Activated T-cell treated with anti-CD3 and anti-CD28 coated beads, Interleukin-2, amount 50 U/mL, for 48 hours (primary cell): ENCODE results near the gene GYS1.

Source experiments
- DNase-seq, 2 experiments: peaks; one replicate each; pipeline ENCODE4 v3.0.0-alpha.2; 2020

Gene GYS1

DNA sequence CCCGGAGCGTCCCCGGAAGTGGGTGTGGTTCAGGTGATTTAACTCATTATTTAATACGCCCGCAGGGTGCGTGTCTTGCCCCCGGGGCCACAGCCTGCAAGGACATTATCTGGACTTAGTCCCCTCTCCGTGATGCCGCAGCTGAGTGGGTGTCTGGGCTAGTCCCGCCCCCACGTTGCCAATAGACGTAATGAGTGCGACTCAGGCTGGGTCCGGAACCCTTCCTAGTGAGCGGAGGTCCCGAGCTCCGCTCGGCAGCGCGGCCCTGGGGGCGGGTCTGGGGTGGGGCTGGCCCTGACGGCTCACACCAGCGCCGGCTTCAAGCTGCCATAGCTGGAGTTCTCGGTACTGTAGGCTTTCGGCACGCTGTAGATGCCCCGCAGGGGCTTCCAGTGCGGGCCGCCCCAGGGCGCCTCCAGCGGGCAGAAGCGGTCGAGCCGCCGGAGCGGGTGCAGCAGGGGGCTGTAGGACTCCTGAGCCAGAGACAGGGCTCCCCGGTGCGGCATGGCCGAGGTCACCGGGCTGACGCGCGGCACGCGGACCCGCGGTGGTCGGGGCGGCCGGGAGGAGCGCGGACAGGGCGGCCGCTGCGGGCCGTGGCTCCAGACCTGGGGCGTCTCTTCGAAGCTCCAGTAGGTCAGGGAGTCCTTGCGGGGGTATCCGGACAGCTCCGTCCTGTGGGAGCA lies 24.7 kb upstream of the GYS1 start:
- peak; percentile 75 to 81 for DNase-seq

DNA sequence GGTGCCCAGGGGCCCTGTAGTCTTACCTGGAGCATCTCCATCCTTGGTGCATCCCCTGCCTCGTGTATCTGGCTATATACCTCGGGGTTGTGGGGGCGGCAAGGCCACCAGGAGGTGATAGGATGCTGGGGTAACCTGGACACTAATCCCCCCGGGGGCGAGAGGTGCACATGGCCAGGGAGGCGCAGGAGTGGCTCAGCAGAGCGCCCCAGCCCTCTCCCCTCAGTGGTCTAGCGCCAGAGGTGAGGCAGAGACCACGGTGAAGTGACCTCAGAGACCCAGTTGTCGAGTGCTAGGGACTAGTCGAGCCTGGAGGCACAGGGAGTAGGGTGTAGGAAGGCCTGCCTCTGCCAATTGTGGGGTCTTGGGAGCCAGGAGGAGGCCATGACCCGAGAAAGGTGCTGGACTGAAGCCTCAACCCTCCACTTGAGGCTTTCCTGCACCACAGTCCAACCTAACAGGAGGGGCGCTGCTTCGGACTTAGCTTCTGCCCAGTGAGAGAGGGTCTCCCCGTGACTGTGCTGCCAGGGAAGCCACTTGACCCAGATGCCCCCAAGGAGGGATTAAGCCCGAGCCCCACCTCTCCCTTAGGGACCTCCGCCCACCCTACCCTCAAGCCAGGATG lies 24.0 kb upstream of the GYS1 start, which contains the start of gene LHB:
LHB (minus strand) TSS at position 51 of the 625 bp plus-strand sequence; CDS start at position 41, 10 bp downstream.
- DNase-seq, result no peak

DNA sequence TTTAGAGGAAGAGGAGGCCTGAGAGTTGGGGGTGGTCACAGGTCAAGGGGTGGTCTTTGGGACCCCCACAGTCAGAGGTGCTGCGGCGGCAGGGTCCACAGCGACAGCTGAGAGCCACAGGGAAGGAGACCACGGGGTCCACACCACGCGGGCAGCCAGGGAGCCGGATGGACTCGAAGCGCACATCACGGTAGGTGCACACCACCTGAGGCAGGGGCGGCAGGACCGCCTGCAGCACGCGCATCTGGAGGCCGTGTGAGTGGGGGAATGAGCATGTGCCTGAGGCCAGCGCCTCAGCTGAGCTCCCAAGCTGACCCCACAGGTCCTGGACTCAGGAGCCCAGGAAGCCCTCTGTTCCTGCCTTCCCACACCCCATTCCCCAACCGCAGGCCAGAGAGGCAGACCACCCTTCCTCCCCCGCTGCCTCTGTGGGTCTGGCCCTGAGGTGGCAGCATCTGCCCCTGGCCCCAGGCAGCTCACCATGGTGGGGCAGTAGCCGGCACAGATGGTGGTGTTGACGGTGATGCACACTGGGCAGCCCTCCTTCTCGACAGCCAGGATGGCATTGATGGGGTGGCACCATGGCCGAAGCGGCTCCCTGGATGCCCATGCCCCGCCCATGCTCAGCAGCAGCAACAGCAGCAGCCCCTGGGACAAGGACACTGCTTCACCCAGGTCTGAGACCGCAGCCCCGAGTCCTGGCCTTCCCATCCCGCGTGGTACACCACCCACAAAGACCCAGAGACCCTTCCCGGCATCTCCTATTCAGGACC lies 23.1 kb upstream of the GYS1 start:
- DNase-seq, result no peak

DNA sequence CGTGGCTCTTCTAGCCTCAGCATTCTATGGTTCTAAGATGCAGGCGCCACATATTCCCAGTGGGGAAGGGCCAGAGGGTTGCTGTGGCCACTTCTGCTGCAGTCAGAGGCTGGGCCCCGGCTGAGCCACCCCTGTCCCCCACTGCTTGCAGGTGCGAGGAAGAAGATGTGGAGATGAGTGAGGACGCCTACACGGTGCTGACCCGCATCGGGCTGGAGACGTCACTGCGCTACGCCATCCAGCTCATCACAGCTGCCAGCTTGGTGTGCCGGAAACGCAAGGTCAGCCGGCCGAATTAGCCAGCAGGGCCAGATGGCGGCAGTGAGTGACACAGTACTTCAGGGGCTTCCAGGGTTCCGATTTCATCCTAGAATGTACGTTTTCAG lies 21.8 kb upstream of the GYS1 start:
- DNase-seq, result no peak

DNA sequence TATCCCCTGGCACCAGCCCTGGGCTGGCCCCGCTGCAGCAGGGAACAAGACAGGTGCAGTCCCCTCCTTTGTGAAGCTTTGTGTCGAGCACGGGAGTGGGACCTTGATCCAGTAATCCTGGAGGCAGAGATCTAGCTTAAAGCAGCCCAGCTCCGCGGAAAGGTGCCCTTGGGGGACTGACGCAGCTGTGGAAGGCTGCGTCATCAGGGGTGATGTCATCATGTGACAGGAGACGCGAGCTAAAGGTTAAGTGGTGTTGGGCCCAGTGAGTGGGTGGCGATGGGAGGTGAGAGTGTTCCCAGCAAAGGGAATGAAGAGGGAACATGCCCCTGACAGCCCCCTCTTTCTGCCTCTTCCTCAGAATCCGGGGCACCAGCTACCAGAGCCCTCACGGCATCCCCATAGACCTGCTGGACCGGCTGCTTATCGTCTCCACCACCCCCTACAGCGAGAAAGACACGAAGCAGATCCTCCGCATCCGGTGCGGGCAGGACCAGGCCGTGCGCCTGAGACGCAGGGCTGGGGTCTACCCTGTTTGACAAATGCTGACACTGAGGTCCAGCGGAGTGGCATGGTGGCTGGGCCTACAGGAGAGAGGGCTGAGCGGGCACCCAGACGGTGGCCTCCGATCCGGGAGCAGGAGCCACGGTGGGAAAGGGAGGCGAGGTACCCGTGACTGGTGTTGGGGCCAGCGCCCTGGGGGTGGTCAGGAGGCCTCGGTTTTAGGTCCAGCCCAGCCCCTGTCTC lies 21.2 kb upstream of the GYS1 start:
- DNase-seq, result no peak

DNA sequence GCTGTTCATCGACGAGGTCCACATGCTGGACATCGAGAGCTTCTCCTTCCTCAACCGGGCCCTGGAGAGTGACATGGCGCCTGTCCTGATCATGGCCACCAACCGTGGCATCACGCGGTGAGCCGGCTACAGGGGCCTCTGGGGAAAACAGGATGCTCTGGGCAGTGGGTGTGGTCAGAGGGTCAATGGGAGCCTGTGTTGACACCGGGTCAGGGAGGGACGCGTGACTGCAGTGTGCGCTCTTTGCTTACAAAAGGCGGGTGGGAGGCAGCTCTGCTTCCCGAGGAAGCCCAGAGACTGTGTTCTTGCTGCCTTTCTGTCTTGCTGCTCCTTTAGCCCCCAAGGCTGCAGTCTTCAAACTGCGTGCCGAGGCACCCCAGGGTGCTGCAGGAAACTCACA lies 18.1 kb upstream of the GYS1 start:
- DNase-seq, result no peak

DNA sequence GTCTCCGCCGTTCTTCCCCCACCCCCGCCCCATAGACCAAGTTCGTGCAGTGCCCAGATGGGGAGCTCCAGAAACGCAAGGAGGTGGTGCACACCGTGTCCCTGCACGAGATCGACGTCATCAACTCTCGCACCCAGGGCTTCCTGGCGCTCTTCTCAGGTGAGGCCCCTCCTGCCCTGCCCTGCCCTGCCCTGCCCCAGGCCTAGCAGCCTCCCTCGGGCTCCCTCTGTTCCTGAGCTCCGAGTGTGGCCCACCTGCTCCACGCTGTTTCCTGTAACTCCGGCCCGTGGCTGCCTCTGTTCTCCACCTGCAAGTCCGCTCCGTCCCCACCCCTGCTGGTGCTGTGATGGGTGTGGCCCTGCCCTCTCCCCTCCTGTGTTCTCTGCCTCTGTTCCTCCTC lies 17.3 kb upstream of the GYS1 start:
- DNase-seq, result no peak

DNA sequence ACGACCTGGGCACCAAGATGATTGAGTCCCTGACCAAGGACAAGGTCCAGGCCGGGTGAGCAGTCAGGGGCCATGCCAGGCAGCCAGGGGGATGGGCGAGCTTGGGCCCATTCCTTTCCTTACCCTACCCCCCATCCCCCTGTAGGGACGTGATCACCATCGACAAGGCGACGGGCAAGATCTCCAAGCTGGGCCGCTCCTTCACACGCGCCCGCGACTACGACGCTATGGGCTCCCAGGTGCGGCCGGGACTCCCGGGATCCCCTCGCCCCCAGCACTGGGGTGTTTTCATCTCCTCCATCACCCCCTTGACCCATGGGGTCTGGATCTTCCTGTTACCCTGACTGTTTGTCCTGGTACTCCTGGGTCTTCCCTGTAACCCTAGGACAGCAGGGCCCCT lies 16.7 kb upstream of the GYS1 start:
- DNase-seq, result no peak

DNA sequence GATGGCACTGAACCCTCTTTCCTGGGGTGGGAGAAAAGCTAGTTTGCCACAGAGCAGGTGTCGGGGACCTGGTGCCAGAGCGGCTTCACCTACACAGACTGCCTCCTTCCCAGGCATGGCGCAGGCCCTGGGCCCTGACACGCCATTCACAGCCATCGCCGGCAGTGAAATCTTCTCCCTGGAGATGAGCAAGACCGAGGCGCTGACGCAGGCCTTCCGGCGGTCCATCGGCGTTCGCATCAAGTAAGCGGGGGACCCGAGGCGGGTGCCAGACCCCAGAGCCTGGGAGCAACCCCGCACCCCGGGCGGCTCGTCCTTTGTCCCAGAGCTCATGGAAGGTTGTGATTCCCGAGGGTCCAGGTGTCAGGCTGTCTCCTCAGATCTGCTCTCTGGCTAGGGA lies 13.8 kb upstream of the GYS1 start:
- no peak for DNase-seq

DNA sequence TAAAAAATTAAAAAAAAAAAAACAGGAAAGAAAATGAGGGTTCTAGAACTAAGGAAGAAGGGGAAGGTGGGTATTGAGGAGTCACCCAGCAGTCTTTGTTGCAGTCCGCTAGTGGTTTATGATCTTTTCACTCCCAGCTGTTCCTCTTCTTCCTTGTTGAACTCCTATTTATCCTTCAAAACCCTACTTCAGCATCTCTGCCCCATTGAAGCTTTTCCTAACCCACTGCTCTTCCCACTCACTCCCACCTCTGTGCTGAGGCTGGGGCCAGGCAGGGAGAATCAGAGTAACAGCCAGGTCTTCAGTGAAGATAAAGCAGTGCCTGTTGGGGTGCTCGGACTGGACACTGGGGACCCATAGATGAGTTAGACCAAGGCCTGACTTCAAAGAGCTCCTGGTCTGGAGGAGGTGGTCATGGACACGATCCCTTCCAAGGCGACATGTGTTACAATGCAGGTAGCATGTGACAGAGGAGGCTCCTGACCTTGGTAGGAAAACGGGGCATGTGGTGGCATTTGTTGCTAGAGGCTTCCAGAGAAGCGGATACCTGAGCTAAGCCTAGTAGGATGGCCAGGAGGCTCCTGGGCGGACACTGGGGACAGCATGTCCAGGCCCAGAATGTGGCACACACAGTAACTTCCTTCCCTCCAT lies 12.0 kb upstream of the GYS1 start:
- no peak for DNase-seq

DNA sequence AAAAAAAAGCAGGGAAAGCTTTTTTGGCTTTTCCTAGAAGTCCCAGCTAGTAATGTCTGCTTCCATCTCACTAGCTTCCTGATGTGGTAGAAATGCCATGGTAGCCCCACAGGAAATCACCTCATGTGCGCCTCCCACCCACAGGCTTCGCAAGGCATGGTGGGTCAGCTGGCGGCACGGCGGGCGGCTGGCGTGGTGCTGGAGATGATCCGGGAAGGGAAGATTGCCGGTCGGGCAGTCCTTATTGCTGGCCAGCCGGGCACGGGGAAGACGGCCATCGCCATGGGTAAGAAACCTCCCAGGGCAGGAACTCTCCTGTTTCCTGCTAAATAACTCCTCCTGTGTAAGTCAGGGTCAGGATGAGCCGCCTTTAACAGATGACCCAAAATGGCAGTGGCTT lies 11.0 kb upstream of the GYS1 start:
- no peak for DNase-seq

DNA sequence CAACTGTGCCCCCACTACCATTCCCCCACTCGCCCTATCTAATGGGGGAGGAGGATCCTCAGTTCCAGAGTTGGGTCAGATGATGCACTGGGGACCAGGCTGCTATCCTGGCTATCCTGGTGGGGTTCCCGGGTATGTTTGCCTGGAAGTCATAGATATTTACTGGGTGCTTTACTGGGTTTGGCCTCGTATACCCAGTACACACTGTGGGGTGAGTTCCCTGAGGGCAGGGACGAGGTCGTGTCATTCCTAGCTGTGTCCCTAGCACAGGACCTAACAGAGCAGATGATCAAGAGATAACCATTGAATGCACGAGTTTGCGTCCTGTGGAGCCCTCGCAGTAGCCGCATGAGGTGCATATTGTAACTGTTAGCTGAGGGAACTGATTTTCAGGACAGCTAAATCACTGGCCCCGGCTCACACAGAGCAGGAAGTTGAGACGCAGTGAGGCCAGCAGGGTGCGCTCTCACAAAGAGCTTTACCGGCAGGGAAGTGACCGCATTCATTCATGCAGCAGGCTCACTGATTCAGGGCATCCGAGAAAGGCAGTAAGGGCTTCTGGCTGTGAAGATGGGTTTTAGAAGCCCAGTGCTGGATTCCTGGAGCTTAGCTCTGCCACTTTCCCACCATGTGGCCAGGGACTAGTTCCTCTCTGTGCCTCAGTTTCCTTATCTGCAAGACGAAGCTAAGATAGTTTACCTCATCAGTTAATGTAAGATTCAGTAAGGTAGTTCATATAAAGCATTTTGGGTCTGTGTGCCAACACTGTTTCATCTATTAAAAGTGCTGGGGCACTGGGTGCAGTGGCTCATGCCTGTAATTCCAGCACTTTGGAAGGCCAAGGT lies 6.6 kb upstream of the GYS1 start:
- DNase-seq, result peak; percentile 81 to 86

DNA sequence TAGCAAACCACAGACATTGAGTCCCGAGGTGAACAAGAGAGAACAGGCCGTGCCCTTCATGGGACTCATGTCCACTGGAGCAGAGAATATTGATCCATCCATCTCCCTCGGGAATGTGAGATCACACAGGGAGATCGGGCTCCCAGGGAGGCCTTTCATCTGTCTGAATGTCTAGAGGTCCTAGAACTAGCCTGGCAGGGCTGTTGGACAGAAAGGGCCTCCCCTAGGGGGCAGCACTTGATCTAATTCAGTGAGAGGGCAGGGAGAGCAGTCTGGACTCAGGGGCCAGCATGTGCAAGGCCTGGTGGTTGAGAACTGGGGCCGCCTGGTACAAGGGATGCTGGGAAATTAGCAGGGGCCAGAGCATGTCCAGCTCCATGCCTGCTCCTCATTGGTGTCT lies 4.9 kb upstream of the GYS1 start:
- DNase-seq, result peak; percentile 76

DNA sequence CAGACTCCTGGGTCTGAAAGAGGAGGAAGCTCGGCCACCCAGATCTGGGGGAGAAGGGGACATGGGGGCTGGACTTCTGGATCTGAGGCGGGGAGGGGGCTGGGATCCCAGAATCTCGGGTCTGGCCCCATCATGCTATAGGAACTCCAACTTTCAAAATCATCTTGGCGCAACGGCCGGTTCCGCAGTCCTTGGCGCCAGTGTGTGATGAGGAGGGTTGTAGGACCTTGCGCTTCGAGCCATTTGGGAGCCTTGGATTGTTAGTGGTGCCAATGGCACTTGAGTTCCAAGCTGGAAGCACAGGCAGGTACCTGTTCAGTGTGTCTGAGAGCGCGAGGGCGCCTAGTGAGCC lies 902 bp upstream of the GYS1 start:
- no peak for DNase-seq

DNA sequence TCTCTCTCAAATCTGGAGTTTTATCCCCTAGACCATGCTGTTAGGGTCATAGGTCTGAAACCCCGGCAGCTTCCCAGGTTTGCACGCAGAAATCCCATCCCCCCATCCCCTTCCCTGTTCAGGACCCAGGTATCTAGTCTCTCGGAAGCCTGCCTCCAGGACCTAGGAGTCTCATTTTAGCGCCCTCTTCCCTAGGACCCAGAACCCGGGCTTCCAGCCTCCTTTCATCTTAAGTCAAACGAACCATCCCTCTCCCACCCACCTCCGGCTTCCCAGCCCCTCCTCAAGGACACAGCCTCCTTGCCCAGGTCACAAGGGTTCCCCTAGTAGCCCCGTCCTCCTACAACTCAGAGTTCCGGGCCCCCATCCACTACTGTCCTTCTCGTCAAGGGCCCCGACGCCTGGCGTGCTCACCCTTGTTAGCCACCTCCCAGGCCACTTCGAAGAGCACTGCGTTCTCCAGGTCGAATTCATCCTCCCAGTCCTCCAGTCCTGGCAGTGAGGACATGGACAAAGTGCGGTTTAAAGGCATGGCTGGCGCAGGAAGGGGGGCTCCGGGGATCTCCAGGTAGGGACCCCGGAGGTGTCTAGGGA lies 431 bp downstream of the GYS1 start:
- DNase-seq, result peak in 1 of 2 experiments; percentile 36

DNA sequence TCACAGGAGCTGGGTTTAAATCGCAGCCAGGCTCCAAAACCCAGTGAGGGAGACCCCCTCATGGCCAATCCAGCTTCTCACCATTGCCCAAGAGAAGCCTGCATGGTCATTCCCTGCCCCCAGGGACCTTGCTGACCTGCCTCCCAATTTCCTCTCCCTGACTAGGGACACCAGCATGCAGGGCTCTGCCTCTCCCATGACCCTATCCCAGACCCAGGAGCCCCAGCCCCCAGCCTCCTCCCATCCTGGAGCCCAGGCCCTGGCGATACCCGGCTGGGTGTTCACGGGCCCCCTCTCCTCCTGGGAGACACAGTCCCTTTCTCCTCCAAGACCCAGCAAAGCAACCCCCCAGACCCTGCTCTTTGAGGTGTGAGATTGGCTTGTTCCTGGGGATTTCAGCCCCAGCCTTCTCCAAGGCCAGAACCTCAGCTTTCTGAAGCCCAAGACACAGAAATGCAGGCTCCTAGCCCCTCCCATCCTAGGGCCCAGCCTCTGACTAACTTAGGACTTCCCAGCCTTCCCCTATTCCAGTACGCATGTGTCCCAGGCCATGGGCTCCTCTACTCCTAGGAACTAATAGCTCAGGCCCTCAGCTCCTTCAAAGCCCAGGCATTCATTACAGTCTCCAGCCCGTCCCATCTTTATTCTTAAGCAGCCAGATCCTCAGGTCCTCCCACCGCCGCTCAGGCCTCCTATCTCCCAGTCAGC lies 1.1 kb downstream of the GYS1 start:
- peak in 1 of 2 experiments; percentile 39 for DNase-seq

DNA sequence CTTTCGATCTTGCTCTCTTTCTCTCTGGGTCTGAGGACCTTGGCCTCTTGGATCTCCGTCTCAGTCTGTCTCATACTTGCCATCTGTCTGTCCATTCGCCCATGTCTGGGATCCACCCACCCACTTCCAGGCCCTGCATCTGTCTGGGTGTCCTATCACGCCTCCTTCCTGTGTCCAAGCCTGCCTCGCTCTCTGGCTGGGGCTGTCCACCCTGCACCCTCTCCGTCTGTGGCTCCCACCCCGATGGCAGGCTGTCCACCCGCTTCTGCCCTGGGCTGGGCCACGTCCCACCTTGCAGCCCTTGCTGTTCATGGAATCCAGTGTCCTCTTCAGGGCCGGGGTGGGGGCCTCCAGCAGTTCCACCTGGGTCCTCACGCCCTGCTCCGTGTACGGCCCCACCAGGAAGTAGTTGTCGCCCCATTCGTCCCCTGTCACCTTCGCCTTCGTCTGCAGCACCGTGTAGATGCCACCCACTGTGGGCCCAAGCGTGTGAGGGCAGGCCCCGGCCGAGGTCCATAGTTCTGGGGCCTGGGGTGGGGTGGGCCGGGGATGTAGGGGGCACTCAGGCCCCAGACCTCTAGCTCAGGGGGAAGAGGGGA lies 2.0 kb downstream of the GYS1 start:
- DNase-seq, result no peak

DNA sequence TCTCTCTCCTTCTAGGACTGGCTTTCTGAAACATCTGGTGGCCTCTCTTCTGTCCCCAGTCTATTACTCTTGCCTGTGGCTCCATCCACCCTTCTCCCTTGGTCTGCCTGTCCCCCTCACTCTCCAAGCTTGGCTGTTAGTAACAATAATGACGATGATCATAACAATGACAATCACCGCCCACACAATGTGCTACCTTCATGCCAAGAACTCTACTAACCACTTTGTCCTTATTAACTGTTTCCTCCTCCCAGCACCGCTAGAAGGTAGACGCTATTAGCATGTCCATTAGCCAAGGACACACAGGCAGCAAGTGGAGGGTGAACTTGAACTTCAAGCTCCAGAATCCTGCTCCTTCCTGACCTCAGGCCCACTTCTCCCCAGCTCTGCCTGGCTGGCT lies 2.7 kb downstream of the GYS1 start:
- no peak for DNase-seq

DNA sequence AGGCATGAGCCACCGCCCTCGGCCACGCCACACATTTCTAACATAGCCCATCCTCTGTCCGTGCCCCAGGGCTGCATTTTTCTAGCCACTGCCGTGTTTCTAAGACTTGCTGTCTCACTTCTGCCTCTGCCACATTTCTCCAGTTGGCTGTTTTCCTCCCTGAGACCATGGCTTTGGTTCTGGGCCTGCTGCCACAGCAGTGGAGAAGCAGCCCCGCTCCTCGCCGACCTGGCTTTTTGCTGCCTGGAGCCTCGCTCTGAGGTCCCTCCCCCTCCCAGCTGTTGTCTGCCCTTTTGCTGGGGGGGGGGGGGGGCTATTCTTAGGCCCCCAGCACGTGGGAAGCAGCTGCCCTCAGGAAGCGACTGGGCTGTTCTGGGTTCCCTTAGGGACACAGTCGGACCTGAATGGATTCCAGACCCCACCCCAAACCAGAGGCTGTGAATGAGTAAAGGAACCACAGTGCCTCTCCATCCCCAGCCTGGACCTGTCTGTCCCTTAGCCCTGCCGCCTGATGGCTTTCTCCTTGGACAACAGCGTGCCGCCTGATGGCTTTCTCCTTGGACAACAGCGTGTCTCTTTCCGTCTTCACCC lies 3.3 kb downstream of the GYS1 start:
- DNase-seq, result no peak

DNA sequence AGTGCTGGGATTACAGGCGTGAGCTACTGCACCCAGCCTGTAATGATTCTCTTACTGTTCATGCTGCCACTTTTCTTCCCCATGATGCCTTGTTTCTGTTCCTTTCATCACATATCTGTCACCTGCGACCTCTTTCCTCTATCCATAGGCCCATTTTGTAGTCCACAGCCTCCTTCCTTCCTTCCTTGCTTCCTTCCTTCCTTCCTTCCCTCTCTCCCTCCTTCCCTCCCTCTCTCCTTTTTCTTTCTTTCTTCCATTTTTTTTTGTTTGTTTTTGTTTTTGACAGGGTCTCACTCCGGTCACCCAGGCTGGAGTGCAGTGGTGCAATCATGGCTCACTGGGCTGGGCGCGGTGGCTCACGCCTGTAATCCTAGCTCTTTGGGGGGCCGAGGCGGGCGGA lies 4.2 kb downstream of the GYS1 start:
- DNase-seq, result no peak
